NOMO-1 (cell line): ENCODE data around the gene ZDHHC9.

Experiments
- DNase-seq, 2 experiments: peaks; one replicate each; lab custom pipeline; 2025; ENCODE audit not compliant: unreplicated experiment in 2 of 2; lab: John Stamatoyannopoulos, UW

The ZDHHC9 gene

GRCh38 chrX:129823522-129823921 lies 20.2 kb downstream of the ZDHHC9 start:
- no peak for DNase-seq

- DNase-seq, result peak; percentile 24 to 55
Observed at GRCh38 chrX:129823115-129823514, 20.6 kb downstream of the ZDHHC9 start.

- DNase-seq, result no peak
Observed at GRCh38 chrX:129818123-129818522, 25.6 kb downstream of the ZDHHC9 start.

GRCh38 chrX:129813662-129814368 lies 29.9 kb downstream of the ZDHHC9 start:
- DNase-seq, result no peak

- peak; percentile 70 to 72 for DNase-seq
Observed at GRCh38 chrX:129808829-129809796, 34.6 kb downstream of the ZDHHC9 start.

DNA sequence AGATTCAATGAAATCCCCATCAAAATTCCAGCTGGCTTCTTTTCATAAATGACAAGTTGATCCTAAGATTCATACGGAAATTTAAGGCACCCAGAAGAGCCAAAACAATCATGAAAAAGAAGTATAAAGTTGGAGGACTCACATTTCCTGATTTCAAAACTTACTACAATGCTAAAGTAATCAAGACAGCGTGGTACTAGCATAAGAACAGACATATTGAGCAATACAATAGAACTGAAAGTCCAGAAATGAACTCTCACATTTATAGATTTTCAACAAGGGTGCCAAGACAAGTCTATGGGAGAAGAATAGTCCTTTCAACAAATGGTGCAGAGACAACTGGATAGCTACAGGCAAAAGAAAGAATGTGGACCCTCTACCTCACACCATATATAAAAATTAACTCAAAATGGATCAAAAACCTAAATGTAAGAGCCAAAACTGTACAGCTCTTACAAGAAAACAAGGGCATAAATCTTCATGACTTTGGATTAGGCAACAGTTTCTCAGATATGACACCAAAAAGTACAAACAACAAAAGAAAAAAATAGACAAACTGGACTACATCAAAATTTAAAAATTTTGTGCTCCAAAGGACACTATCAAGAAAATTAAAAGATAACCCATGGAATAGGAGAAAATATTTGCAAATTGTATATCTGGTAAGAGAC lies 35.4 kb downstream of the ZDHHC9 start:
- peak in 1 of 2 experiments; percentile 56 for DNase-seq

DNA sequence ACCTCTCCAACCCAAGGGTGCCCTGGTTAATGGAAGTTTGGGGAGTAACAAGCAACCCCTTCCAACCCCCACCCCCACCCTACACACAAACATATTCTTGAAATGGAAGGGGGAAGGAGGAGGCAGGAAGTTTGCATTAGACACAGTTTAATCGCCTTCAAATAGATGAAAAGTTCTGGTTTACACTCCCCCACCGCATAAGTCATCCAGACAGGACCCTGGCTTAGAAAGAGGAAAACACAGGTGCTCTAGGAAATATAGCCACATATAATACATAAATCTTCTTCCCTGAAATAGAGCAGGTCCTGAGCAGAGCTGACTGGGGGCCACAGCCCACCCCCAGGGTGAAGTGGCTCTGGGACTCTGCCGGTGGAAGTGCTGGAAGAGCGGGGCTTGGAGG lies 38.9 kb downstream of the ZDHHC9 start:
- no peak for DNase-seq

DNA sequence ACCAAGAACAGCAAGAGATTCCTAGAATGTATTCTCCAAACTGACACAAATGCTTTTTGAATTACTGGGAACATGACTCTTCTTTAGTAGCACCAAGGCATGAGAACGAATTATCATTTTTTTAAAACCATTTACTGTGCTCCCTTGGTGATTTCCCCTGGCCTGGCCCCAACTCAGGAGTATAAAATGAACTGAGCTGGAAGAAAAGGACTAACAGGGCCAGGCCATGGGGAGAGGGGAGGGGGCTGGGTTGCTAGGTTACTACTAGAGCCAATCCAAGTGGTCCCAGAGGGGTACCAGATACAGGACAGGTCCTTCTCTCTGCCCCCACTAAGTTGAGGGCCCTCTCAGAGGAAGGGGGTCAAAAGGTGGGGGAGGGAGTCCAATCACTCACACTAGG lies 40.8 kb downstream of the ZDHHC9 start:
- no peak for DNase-seq

DNA sequence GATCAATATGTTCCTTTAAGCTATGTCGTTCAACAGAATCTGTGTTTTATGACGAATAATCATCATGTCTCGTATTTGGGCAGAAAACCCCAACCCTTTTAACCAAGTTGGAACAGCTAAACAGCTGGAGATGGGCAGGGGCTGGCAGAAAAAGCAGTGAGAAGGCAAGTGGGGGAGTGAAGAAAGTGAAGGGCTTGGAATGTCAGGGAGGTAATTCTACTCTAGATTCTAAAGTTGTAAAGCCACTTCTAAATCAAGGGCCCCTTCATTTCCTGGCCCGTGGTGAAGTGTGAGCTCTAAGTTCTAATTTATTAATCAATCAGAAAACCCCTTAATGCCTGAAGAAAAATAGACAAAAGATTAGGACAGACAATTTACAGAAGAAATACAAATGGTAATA lies 43.5 kb downstream of the ZDHHC9 start:
- DNase-seq, result no peak

GRCh38 chrX:129798888-129799287 lies 44.8 kb downstream of the ZDHHC9 start:
- DNase-seq, result no peak

- no peak for DNase-seq
Observed at GRCh38 chrX:129798456-129798855, 45.2 kb downstream of the ZDHHC9 start.

DNA sequence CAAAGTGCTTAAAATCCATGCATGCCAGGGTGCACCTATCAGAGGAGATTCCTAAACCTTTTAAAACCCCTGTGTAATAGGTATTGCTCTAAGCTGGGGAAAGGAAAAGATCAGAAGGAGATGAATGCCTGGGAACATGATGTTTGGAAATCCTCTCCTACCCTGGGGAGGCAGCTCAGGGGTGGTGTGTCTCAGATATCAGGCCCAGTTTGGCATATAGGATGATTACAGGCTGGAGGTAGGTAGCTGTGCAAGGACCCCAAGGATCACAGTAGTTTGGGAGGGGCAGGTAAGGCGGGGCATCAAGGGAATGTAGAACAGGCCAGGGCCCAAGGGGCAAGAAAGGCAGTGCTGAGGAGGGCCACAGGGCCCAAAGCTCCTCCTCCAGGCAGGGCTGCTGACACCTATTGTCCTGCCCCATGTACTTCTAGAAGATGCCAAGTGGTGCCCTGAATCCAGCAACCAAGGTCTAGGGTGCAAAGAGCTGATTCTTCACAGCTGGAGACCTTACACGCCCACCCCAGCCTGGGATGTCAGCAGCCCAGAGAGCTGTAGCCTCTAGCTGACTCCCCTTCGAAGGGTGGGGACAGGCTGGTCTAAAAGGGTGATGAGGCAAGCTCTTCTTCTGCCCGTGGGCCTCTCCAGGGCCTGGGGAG lies 46.3 kb downstream of the ZDHHC9 start:
- DNase-seq, result no peak

DNA sequence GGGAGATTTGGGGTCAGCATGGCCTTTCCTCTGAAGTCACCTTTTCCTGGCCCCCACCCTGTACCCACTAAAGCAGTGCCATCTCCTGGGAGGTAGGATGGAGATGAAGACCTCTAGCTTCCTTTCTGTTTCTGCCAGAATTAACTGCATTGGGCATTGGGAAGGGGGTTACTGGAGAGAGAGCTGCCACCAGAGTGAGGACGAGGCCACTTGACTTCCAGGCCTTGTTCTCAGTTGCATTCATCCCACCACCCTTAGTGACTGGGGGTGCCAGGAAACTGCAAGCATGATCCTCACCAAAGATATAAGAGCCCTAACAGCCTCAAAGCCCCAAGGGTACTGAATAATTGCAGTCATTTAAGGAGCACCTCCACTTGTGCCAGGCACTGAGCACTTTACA lies 48.1 kb downstream of the ZDHHC9 start:
- no peak for DNase-seq

DNA sequence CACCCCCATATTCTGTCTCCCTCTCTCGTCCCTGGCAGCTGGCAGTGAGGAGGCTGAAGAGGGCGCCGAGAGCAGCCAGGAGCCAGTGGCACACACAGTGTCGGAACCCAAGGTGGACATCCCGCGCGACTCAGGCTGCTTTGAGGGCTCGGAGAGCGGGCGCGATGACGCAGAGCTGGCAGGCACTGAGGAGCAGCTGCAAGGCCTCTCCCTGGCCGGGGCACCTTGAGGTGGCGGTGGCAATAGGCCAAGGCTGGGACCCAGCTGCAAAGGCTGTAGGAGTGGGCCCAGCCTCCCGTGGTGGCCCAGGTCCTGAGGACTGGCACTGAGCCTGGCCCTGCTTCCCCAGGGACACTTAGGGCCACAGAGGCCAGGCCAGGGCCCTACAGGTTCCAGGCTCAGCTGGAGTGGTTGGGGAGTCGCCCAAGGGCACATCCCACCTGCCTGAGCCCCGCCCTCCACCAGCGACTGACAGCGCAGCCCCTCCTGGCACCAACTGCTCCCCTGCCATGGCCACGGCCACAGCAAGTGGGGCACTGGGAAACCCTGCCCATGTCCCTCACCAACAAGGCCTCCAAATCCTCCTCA lies 50.0 kb downstream of the ZDHHC9 start:
- no peak for DNase-seq

DNA sequence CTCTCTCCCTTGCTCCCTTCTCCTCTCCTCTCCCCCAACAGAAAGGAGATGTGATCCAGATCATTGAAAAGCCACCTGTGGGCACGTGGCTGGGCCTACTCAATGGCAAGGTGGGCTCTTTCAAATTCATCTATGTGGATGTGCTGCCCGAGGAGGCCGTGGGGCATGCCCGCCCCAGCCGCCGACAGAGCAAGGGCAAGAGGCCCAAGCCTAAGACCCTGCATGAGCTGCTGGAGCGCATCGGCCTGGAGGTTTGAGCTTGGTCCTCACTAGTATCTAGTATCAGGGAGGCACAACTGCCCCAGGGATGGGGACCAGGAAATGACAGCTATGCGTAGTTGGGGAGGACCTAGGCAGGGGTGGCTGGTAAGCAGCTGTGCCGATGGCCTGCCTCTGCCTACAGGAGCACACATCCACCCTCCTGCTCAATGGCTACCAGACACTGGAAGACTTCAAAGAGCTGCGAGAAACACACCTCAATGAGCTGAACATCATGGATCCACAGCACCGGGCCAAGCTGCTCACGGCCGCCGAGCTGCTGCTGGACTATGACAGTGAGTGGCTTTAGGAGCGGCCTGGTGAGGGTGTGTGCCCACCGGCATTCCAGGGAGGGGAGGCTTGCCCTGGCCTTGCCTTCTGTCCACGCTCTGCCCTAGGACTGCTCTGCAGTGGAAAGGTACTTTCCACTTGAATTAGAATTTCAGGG lies 50.9 kb downstream of the ZDHHC9 start:
- DNase-seq, result no peak

DNA sequence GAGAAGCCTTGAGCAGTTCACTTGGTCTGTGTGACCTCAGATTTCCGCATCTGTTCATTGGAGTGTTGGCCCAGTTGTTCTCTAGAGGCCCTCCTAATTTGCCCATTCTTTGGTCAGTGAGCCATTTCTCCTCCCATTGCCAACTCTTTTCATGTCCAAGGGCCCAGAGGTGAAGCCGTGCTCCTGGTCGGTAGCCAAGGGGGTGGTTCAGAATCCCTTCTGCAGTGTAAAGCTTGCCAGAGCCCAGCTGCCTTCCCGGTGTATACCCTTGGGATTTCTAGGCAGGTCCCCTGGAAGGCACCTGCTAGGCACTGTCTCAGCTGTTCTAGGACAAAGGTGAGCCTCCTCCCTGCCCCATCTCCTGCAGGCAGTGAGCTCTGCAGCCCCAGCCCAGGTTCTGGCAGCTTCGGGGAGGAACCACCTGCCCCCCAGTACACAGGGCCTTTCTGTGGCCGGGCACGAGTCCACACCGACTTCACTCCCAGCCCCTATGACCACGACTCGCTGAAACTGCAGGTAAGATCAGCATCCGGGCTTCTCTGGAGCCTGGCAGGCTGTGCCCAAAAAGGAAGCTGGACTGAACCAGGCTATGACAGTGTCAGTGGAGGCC lies 51.6 kb downstream of the ZDHHC9 start:
- DNase-seq, result no peak

DNA sequence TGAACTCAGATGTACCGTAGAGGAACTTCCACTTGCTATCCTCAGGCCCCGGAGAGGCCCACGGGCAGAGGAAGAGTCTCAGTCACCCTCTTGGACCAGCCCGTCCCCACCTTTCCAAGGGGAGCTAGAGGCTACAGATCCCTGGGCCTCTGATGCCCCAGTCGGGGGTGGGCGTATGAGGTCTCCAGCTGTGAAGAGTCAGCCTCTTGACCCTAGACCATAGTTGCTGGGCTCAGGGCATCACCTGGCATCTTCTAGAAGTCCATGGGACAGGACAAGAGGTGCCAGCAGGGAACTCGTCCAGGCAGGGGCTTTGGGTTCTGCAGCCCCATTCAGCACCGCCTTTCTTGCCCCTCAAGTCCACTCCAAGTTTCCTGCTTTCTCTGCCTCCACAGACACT lies 52.4 kb downstream of the ZDHHC9 start:
- no peak for DNase-seq

DNA sequence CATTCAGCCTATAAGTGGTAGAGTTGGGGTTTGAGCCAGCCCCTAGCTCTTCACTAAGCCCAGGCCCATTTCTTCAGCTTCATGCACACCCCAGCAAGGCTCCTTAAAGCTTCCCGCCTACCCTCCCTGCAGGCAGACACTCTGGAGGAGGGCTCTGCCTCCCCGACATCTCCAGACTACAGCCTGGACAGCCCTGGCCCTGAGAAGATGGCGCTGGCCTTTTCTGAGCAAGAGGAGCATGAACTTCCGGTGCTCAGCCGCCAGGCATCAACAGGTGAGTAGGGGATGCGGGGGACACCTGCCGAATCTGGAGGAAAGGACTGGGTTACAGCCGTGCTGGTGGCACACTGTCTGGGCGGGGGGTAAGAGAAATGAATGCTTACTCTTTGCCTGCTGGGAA lies 52.9 kb downstream of the ZDHHC9 start:
- DNase-seq, result no peak

GRCh38 chrX:129790146-129790545 lies 53.5 kb downstream of the ZDHHC9 start:
- DNase-seq, result no peak
